ENCODE results near the gene SHC4.

Gene SHC4

GRCh38 chr15:48785195-48785594 is 178.5 kb downstream of the SHC4 start:
- no peak overlapping the region for H3K27ac ChIP-seq
- TF ChIP-seq CTCF (conservative IDR thresholded peaks at IDR 0.05), result no peak
- TF ChIP-seq ZFX (IDR thresholded peaks at IDR 0.05), result no peak

- TF ChIP-seq ZFX (IDR thresholded peaks at IDR 0.05) (no peak), CTCF (conservative IDR thresholded peaks at IDR 0.05) (no peak)
- no peak overlapping the region for H3K27ac ChIP-seq
Observed at GRCh38 chr15:48784756-48785155, 179.0 kb downstream of the SHC4 start.

GRCh38 chr15:48782911-48783310 is 180.8 kb downstream of the SHC4 start:
- H3K27ac ChIP-seq, result no peak overlapping the region
- TF ChIP-seq CTCF (conservative IDR thresholded peaks at IDR 0.05) (no peak), ZFX (IDR thresholded peaks at IDR 0.05) (no peak)

GRCh38 chr15:48781481-48782081 is 182.1 kb downstream of the SHC4 start:
- H3K27ac ChIP-seq, result peak overlapping the region; percentile 28; the same call in 1 of the 2 replicates
- TF ChIP-seq CTCF (conservative IDR thresholded peaks at IDR 0.05), result no peak
- no peak for TF ChIP-seq ZFX (IDR thresholded peaks at IDR 0.05)

GRCh38 chr15:48781017-48781416 is 182.7 kb downstream of the SHC4 start:
- TF ChIP-seq ZFX (IDR thresholded peaks at IDR 0.05) (no peak), CTCF (conservative IDR thresholded peaks at IDR 0.05) (no peak)
- no peak overlapping the region for H3K27ac ChIP-seq

DNA sequence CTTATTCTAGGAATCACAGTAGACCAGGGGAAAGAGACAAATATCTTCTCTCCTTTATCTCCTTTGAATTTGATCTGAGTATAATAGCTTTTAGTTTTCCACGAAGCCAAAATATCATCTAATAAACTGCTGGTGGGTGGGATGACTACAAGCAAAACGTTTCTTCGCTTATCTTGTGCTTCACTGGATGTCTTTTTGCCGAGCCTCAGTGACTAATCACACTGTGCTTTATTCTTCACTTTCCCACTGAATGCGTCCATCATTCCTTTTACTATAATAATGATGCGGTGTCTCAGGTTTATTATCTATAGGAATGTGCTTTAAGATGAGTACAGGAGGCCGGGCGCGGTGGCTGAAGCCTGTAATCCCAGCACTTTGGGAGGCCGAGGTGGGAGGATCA is 185.4 kb downstream of the SHC4 start:
- TF ChIP-seq ZFX (IDR thresholded peaks at IDR 0.05) (no peak), CTCF (conservative IDR thresholded peaks at IDR 0.05) (no peak)
- no peak overlapping the region for H3K27ac ChIP-seq

GRCh38 chr15:48777645-48778330 is 185.9 kb downstream of the SHC4 start:
- H3K27ac ChIP-seq, result no peak overlapping the region
- TF ChIP-seq CTCF (conservative IDR thresholded peaks at IDR 0.05), result no peak
- TF ChIP-seq ZFX (IDR thresholded peaks at IDR 0.05), result no peak

Data from C4-2B (cell line).